GM18502 (cell line): ENCODE results near the gene TMEM30A.

Source experiments
- ATAC-seq: cut with Tn5 transposase; IDR thresholded peaks from one replicate; pipeline ENCODE4 v1.9.1; 2021; ENCODE audit warnings: mild to moderate bottlenecking; ENCODE audit not compliant: unreplicated experiment, poor library complexity

TMEM30A gene

DNA sequence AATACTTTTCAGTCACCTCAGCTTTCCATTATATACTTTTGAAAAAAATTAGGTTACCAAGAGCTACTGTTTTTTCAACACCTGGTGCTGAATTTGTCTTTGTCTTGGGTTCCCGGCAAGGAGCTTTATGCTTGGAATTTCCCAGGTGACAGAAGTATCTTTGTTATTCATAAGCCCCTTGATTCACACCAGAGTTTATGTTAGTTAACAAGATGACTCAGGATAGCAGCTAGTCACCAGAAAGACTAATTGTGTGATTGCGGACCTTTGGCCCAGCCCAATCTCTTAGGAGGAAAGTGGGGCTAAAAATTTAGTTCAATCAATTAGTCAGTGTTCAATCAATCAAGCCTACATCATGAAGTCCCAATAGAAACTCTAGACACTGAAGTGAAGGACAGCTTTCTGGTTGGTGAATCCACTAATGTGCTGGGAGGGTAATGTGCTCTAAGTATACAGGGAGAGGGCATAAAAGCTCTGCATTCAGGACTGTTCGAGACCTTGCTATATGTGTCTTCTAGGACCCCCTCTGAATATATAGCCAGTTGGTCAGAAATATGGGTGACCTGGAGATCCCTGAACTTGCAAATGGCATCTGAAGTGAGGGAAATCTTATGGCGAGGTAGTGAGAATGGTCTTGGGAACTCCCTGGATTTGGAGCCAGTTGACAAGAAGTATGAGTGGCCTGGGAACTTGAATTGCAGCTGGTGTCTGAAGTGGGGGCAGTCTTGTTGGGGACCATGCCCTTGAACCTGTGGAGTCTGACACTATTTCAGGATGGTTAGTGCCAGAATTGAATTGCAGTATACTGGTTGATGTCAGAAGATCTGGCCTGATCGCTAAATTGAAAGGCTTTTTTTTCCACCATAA, 16.2 kb downstream of the TMEM30A start:
- ATAC-seq: no peak

DNA sequence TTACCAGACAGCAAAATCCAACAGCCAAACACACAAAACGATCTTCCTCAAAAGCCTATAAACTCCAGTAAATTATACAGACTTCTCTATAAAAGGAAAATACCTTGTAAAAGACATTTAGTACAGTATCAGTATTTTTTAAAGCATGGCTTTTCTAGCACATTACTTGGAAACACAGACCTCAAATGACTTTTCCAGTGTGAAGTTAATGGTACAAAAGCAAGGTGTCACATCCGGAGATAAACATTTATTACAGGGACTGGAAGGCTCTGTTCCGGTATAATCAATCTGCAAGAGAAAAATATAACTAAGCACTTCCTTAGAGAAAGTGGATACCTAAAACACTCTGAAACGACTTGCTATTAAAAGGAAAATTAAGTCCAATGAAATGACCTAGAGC, 17.1 kb downstream of the TMEM30A start:
- ATAC-seq: no peak

DNA sequence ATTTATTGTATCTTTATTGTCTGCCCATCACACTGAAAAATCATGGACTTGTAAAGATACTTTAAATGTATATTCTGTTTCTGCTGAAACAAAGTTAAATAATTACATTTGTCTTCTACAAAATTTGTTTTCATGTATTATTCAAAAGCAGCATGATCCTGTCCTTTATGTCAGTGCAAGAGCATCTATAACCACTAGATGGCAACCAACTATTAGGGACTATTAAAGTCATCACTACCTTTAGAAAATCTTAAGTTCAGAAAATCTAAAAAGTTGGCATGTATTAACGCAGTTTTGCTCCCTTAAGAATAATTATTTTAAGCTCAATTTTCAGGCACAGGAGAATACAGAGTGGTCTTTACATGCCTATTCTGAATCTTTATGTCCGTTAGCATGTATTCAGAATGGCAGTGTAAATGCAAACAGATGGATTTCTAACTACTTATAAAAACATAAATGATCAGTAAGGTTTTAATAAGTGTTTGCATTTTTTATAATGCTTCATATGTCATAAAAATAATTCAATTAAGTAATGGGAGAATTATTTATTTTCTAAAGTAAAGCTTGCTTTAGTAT, 17.8 kb downstream of the TMEM30A start:
- ATAC-seq: peak; percentile 85

DNA sequence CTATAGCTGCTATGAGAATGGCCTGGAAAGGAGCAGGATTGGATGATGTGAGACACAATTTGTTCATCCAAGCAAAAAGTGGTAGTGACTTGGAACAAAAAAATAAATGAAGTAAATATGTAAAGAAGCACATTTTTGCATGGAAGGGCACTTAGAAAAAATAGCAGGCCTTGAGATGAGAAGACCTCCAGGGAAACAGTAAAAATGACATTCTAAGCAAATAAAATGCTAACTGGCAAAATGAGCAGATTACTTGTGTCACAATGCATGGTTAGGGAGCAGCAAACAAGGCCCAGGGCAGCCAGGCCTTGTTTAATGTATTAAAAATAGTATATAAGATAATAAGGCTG, 21.2 kb downstream of the TMEM30A start:
- ATAC-seq: no peak

DNA sequence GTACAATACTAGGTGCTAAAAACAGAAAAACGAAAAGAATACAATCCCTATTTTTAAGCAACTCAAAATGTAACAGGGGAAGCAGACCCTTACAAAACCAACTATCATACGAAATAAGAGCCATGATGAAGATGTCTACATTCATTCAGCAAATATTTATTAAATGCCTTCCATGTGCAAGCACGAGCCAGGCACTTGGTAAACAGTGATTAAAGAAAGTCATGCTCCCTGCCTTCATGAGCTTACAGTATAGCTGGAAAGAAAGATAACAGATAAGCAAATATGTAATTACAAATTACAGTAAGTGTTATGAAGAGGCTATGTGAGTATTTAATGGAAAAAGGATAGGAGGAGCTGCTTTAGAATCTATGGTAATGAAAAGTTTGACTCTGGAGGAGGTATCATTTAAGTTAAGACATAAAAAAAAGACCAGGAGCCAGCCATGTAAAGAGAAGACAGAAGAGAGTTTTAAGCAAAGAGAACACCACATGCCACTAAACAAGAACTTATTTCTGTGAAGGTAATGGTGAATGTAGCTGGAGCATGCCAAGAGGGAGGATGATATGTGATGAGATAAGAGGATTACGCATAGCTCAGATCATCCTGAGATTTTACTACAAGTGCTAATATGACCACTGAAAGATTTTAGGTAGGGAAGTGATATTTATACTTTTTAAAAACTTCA, 21.7 kb downstream of the TMEM30A start:
- no peak for ATAC-seq

DNA sequence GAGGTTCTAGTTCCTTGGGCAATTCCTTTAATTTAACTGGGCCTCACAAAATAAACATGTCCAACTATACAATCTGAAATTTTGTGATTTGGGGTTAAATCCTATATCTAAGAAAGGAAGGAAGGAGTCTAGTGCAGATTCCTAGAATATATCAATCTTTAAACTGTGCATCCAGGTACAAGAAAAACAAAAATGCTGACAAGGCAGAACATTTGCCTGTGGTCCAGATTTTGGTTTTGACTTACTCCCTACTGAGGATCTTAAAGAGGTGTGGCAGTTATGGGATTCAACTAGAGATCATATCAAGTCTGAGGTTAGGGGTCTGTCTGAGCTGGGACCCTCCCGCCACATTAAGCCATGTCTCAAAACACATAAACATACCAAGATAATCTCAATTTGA, 23.3 kb downstream of the TMEM30A start:
- ATAC-seq: no peak

DNA sequence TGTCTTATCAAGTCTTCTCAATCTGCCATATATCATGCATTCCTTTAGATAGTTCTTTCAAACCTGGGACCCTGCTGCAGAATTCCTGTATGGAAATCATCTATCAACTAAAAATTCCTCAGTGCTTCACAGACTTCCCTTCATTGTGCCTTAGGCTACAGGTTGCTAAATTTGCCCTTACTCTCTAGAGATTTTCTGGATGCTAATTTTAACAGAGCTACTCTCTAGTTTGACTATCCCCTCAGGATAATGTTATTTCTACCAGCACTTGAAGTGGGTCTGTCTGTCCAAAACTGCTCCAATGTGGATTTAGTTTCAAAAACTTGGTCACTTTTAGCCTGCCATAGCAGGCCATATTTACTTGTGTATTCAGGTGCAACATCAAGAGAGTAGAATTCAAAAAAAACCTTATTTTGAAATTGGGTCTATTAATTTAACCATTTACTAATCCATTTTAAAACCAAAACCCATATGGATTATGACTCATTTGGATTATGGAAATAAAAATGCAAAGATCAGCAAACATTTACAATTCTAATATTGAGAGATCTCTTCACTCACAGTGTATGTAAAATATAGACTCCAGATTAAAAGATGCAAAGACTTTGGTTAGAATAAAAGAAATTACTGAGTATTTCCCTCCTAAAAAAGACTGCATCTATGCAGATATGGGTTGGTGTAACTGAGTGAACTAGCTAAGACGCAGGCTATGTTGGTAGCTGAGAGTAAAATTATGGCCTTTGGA, 27.1 kb downstream of the TMEM30A start:
- no peak for ATAC-seq

DNA sequence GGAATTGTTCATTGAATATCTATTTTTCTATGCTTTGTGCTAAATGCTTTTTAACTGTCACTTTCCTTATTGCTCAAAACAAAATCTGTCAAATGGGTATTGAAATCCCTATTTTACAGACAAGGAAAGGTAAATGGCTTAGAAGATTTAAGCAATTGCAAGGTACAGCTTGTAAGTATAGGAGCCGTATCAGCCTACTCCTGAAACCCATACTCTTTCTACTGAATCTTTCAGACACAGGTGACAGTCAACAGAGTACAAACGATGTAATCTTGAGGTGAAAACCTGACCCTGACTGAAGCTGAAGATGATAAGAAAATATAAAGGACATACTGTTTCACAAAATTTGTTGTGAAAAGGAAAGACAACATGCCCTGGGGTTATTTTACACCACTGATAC, 34.0 kb downstream of the TMEM30A start:
- ATAC-seq: no peak

DNA sequence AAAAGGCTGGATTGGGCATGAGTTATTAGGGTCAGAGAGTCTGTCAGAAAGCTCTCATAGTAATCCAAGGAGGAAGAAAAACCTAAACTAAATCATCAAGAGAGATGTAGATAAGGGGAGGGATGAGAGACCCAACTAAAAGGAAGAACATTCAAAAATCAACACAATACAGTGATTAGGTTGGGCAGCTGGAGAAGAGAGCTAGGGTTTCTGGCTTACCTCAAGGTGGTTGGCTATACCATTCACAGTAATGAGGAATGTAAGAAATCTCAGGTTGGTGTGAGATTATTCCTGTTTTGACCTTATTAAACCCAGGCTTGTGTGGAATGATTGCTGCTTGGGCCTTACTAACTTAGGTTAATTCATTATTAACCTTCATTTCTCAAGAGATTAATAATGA, 34.8 kb downstream of the TMEM30A start:
- ATAC-seq: no peak

DNA sequence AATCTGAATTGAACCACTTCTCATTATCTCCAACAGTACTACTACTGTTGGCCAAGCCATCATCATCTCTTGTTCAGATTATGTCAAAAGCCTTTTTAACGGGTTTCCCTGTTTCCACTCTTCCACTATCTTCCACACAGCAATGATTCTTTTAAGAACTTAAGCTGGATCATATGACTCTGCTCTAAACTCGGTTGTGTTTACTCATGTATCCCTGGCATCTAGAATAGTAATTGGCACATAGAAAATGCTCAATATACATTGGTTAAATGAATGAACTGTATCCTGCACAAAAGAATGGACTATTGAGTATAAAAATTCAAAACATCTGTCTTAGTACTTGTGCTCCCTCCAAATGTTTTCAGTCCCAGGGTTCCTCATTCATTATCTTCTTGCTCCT, 38.2 kb downstream of the TMEM30A start:
- no peak for ATAC-seq

DNA sequence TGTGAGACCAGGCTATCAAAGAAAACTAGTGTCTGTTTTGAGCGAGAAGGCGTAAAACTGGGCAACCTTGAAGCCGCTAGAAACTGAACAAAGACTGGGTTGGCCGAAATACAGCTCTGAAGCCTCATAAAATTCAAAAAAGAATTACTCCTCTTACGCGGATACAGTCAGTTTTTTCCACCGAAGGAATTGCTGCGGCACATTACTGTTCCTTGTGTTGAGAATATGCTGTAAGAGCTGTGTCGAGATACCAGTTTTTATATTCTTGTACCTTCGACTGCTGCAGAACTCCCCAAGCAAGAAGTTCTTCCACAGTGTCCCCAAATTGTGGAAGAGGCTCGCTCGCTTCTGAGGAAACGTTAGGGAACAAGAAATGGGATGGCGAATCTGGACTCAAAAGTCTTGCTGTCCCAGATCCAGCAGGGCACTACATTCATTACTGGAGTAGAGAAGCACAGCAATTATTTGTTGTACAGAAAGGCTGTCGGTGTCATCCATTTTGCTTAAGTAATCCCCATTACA, 40.5 kb downstream of the TMEM30A start:
- peak; percentile 26 for ATAC-seq

DNA sequence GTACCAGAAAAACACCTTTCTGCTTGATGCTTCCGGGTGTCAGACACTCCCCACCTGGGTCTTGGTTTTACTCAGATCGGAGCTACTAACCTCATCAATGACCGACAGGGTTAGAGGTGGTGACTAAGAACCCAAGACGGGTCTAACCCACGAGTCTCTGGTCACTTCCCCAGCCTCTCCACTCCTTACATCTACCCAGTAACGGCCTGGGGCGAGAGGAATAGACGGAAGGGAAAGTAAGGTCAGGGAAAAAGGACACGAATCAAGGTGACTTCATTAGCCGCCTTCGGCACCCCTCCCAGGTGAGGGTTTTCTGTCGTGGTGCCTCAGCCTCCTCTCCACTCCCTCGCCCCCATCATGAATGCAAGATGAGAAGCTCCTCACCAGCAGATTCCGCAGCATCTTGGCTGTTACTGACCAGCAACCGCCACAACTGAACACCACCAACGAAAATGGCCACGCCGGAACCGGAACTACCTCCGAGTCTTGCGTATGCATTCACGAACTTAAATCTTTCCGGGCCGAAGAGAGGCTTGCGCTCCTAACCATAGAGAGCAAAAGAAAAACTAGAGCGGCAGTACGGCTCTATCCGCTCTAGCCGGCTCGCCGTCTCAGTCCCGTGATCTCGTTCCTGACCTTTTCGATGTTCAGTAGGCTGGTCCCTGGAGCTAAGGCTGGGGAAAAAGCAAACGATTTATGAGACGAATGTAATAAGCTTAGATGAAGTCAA, 41.1 kb downstream of the TMEM30A start, which contains the start of gene COX7A2:
Gene COX7A2, minus strand, starts transcription at position 469 of the 730 bp plus-strand sequence. Its CDS starts 67 bp downstream, at position 402.
- ATAC-seq: peak; percentile 96

DNA sequence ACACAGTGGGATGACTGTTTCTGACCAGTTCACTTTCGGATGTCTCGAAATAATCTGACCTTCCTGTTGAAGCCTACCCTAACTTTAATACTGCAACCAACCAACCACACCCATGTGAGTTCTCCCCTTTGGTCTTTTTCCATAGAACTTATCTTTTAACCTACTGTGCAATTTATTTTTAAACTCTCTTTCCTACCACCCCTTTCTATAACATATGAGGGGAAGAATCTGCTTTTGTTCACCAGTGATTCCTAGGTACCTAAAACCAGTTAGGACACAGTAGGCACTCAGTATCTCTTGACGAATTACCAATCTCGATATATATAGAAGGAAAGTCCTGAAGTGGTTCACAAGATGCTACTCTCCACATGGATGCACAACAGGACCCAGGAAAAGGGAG, 48.0 kb downstream of the TMEM30A start:
- no peak for ATAC-seq

DNA sequence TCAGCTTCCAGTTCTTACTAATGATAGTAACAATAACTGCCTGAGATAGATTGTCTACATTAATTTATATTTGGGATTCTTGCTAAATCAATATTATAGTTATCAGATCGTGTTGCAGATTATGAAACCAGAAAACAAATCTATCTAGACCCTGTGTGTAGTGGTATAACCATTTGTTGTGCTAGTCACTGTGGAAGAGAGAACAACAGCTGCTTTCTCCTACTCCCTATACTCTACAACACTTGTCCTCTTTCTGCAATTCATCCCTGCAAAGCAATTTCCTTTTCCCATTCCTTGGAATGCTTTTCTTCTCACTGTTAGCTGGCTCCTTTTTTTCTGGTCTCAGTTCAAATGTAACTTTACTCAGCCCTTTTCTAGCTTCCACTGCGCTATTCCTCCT, 49.3 kb downstream of the TMEM30A start:
- no peak for ATAC-seq

DNA sequence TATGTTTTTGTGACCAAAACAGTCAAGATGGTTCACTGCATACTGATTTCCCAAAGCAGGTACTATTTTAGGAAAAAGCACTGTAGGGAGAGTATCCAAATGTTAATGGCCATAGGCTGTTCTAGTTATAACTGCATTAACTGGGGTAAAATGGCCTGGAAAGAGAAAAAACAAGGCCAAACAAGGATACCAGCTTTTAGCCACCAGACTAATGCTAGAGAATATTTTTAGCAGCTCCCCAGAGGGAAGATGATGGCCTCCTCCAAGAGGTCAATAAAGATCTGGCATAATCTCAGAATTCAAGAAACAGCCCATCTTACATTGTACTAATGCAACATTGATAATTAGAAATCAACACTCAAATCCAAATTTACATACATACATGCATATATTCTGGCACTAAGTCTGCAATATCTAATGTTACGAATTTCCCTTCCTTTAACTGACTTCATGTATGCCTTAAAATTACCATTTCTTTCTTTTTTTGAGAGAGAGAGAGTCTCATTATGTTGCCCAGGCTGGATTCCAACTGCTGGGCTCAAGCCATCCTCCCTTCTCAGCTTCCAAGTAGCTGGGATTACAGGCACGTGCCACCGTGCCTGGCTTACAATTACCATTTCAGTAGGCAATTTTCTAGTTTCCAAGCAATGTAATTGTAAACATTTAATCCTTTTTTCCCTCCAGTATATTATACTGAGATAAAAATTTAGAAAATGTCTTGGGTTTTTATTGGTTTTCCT, 50.3 kb downstream of the TMEM30A start:
- no peak for ATAC-seq

DNA sequence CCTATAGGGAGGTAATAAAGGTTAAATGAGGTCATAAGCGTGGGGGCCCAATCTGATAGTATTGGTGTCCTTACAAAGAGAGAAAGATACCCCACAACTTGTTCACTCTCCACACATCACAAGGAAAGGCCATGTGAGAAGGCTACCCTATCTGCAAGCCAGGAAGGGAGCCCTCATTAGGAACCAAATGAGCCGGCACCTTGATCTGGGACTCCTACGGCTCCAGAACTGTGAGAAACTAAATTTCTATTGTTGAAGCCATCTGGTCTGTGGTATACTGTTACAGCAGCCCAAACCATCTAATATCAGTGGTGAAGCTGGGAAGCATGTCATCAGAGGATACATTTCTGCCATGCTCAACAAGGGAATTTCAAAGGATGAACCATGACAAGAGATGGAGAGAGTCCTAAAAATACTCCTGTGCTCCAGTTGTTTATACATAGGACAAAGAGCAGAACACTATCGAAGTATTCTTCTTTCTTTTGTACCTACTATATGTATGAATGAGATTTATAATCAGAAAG, 51.4 kb downstream of the TMEM30A start:
- no peak for ATAC-seq

DNA sequence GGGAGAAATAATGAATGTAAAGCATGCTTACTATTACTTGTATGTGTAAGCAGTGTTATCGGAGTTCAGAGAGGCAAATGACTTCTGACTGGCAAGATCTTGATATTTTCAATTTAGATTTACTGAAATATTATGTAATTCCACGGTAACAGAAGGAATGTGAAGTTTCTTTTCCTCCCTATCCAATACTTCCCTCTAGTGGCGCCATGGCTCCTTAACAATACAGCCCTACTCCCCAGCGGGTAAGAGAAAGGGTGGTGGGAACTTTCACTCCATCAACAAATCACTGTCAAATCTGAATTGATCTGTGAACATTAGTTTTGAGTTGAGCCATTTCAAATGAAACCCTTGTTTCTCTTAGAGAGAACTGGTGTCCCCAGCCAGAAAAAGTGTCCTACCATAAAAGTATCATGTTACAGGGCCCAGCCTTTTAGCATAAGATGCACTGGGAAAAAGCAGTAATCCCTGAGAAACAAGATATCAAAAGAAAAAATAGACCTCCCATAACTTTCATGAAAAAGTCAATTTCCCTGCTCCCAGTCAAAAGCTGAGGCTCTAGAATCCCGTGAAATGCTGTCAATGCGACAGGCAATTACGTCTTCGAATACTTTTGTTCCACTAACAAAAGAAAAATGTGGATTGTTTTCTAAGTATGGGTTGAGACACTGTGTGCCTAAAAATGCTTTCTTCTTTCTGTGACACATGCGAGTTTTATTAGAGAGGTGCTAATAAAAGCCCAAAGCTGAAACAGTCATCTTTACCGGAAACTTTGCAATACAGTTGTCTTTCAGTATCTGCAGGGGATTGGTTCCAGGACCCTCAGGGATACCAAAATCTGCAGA, 53.9 kb downstream of the TMEM30A start:
- no peak for ATAC-seq

DNA sequence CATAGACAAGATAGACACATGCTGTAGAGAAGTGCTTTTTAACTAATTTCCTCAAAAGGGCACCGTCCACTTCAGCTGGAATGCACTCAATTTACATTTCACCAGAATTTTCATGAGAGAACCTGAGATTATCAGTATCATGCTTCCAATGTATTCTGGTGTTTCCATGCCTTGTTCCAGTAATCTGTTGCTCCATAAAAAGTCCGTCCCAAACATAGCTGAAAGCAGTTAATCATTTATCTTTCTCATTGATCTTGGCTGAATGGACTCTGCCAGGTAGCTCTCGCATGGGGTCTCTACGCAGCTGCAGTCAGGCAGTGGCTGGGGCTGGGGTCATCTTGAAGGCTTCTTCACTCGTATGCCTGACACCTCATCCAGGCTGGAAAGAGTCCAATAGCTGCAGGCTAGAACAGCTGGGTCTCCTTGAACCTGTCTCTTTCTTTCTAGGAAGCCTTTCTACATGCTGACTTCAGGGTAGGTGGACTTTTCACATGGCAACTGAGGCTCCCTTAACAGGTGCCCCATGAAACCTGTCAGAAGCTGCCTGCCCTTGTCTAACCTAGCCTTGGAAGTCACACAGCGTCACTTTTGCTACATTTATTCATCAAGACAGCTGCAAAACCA, 60.2 kb downstream of the TMEM30A start:
- no peak for ATAC-seq
